Activated CD8-positive, alpha-beta memory T cell treated with anti-CD3 and anti-CD28 coated beads for 48 hours (primary cell): ENCODE results near the gene MEMO1.
"Not testable (repeated sequence)": the region's sequence is repeated elsewhere in the genome, so short reads cannot be mapped to it uniquely, and the experiment has no call there.

Experiments
- DNase-seq, 3 experiments: peaks; one replicate each; pipeline ENCODE4 v3.0.0-alpha.2; 2020; ENCODE audit warnings: low read depth in 2 of 3, low spot score in 2 of 3

Gene MEMO1

GRCh38 chr2:31919499-31919898 lies 91.3 kb downstream of the MEMO1 start:
- DNase-seq: no peak

- no peak for DNase-seq
These were observed 101.1 kb downstream of the MEMO1 start for GRCh38 chr2:31909661-31910060.

GRCh38 chr2:31907491-31907890 lies 103.3 kb downstream of the MEMO1 start:
- DNase-seq: not testable (repeated sequence)

GRCh38 chr2:31903109-31903780 lies 107.6 kb downstream of the MEMO1 start:
- no peak for DNase-seq

GRCh38 chr2:31901900-31902299 lies 108.9 kb downstream of the MEMO1 start:
- no peak for DNase-seq

- not testable (repeated sequence) for DNase-seq
These were observed 110.7 kb downstream of the MEMO1 start for GRCh38 chr2:31900156-31900555.

GRCh38 chr2:31898346-31898745 lies 112.5 kb downstream of the MEMO1 start:
- not testable (repeated sequence) for DNase-seq

- DNase-seq: not testable (repeated sequence)
These were observed 113.5 kb downstream of the MEMO1 start for GRCh38 chr2:31897340-31897739.

- no peak for DNase-seq
These were observed 114.5 kb downstream of the MEMO1 start for GRCh38 chr2:31896293-31896692.

- no peak for DNase-seq
These were observed 116.2 kb downstream of the MEMO1 start for GRCh38 chr2:31894656-31895055.

- DNase-seq: no peak
These were observed 117.7 kb downstream of the MEMO1 start for GRCh38 chr2:31893094-31893493.

GRCh38 chr2:31889044-31889443 lies 121.8 kb downstream of the MEMO1 start:
- no peak for DNase-seq

- no peak for DNase-seq
These were observed 122.3 kb downstream of the MEMO1 start for GRCh38 chr2:31888550-31888949.

GRCh38 chr2:31886700-31887099 lies 124.1 kb downstream of the MEMO1 start:
- DNase-seq: no peak

GRCh38 chr2:31877008-31877407 lies 133.8 kb downstream of the MEMO1 start:
- no peak for DNase-seq

GRCh38 chr2:31874071-31874470 lies 136.7 kb downstream of the MEMO1 start:
- DNase-seq: no peak

- DNase-seq: no peak
These were observed 145.6 kb downstream of the MEMO1 start for GRCh38 chr2:31865215-31865614.

GRCh38 chr2:31863867-31864266 lies 146.9 kb downstream of the MEMO1 start:
- DNase-seq: no peak

GRCh38 chr2:31863015-31863656 lies 147.7 kb downstream of the MEMO1 start:
- DNase-seq: not testable (repeated sequence)

GRCh38 chr2:31859959-31860358 lies 150.8 kb downstream of the MEMO1 start:
- DNase-seq: no peak

GRCh38 chr2:31853521-31853920 lies 157.3 kb downstream of the MEMO1 start:
- no peak for DNase-seq

GRCh38 chr2:31842150-31842549 lies 168.7 kb downstream of the MEMO1 start:
- DNase-seq: not testable (repeated sequence)

GRCh38 chr2:31835450-31835849 lies 175.4 kb downstream of the MEMO1 start:
- no peak for DNase-seq
